AML-193 (cell line): ENCODE measurements around the gene CNBP.
"Not testable (repeated sequence)": the region's sequence is repeated elsewhere in the genome, so short reads cannot be mapped to it uniquely, and the experiment has no call there.

ENCODE experiments used
- DNase-seq, 2 experiments: peaks; one replicate each; lab custom pipeline; 2025; lab: John Stamatoyannopoulos, UW

Gene CNBP

DNA sequence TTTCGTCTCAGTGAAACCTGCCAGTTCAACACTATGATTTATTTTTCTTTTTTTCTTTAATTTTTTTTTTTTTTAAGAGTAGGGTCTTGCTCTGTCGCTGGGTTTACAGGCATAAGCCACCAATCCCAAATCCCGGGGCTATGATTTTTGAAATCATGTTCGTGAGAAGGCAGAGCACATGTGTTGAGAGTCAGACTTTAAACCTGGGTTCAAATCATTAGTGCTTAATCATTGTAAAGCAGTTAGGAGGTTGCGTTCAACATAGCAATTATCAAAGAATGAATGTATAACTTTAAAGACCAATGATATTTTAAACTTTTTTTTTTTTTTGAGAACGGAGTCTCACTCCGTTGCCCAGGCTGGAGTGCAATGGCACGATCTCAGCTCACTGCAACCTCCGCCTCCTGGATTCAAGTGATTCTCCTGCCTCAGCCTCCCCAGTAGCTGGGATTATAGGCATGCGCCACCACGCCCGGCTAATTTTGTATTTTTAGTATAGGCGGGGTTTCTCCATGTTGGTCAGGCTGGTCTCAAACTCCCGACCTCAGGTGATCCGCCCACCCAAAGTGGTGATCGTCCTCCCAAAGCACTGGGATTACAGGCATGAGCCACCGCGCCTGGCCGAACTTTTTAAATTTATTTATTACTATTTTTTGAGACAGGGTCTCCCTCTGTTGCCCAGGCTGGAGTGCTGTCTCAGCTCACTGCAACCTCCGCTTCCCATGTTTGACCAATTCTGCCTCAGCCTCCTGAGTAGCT, 1.3 kb upstream of the CNBP start:
- DNase-seq: not testable (repeated sequence)

DNA sequence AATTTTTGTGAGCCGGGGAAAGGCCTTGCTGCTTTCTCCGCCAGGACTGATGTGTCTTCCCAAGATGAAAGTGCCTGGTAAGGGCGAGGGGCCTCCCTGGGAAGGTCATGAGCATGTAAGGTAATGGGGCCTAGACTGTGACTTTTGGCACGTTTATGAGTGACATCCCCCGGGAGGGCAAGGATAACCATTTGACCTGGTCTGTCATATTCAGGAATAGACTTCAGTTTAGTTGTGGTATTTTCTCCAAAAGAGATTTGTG, 631 bp upstream of the CNBP start:
- no peak for DNase-seq

DNA sequence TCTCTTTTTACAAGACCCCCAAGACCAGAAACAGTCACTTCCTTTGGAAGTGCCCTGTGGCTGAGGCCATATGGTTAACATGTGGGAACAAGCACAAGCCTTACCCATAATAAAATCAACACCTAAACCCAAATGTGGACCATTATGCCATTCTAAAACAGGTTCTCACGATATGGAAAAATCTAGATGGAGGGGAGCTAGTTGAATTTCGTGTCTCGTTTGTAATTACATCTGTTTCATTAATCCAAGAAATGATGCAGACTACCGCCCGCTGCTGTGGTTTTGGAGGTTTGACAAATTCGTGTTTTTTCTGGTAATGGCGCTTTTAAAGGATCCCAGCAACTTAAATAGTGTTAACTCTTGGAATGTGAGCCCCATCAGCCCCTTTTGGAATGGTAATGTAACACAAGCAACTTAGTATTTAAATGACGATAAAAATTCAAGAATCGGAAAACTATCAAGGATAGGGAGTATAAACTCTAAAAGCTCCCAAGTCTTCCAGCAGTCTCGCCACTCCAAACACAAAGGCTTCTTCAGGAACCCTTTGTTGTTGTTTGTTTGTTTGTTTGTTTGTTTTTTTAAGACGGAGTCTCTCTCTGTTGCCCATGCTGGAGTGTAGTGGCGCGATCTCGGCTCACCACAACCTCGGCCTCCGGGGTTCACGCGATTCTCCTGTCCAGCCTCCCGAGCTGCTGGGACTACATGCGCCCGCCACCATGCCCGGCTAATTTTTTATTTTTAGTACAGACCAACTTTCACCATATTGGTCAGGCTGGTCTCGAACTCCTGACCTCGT, 1.1 kb downstream of the CNBP start:
- no peak for DNase-seq

DNA sequence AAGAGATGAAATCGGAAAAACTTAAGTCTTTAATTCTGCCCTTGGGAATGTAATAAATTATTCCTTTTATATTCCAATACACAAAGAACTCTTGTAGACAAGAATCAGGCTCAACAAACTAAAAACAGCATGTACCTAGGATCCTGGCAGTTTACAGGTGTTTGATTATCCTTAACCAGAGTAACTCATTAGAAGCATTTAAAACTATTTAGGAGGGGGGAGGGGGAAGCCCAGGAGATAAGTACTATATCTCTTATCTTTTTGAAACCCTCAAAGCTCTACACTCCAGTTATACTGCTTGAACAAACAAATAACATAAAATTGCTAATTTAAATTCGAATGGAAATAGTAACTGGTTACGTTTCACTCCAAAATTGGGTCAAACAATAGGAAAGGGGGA, 1.9 kb downstream of the CNBP start:
- no peak for DNase-seq

DNA sequence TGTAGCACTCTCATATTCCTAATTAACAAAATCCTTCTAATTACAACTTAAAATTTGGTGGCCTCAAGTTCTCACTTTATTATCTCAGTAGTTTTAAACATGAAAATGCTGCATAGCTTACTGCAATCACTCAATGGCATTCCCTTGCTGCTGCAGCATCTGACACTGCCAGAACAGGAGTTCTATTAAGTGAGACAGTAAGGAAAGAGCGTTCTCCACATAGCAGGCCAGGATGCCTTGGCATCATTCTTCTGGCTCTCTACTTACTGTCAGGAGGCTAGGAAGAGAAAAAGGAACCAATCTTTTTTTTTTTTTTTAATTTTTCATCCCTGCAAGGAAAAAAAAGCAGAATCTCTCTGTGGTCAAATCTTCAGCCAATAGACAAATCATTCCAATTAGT, 3.2 kb downstream of the CNBP start:
- DNase-seq: no peak

DNA sequence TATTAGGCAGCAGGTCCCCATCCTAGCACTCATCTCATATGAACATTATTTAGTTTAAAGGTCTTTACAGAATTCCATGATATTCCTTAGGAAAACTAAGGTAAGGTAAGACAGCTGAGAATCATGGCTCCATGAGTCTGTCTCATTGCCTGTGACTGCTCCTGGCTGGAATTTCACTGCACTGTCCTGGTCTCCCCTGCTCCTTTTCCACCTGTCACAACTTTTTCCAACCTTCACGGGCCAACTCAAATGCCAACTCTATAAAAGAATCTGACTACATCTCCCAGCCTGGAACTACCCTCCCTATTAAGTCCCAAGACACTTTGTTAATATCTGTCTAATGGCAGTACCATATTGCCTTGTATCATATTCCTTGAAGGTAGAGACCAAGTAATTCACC, 7.6 kb downstream of the CNBP start:
- DNase-seq: no peak

DNA sequence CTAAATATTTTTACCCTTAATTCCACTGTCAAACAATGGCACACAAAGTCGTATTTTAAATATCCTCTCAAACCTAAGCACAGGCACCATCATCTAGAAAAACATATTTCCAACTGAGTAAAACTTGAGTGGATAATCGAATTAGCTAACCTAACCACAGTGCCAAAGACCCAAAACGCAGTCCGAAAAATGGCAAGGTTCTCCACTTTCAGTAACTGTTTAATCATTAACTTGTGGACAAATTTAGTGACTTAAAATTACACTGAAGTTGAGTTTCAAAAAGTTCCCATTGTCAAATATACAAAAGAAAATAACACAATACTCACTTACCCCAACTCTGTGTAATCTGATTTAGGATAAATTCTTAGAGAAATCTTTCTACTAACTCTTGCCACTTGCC, 10.0 kb downstream of the CNBP start:
- no peak for DNase-seq

DNA sequence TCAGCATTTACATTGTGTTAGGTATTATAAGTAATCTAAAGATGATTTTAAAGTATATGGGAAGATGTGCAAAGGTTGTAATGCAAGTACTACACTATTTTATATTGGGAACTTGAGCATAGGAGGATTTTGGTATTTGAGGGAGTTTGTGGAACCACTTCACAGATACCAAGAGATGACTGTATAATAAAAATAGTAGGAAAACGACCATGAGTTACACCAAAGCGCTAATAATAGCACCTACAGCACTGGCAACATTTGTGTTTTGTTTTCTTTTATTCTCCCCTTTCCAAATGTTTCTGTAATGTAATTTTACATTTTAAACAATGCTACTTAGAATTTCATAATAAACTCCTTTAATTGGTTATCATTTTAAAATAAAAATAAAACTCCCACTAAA, 10.5 kb downstream of the CNBP start:
- DNase-seq: no peak

DNA sequence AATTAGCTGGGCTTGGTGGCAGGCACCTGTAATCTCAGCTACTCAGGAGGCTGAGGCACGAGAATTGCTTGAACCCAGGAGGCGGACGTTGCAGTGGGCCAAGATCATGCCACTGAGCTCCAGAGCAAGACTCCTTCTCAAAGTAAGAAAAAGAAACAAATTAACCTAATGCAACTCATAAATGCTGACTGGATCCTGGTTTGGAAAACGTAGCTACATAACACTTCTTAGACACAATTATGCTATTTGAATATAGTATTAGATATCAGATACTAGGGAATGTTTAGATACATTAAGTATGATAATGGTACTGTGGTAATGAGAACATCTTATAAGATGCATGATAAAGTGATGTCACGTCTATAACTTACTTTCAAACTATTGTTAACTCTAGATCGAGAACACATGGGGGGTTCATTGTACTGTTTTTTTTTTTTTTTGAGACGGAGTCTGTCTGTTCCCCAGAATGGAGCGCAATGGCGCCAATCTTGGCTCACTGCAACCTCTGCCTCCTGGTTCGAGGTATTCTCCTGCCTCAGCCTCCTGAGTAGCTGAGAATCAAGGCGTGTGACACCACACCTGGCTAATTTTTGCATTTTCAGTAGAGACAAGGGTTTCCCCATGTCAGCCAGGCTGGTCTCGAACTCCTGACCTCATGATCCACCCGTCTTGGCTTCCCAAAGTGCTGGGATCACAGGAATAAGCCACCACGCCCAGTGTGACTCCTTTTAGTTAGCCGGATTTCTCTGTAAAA, 16.9 kb downstream of the CNBP start:
- no peak for DNase-seq

DNA sequence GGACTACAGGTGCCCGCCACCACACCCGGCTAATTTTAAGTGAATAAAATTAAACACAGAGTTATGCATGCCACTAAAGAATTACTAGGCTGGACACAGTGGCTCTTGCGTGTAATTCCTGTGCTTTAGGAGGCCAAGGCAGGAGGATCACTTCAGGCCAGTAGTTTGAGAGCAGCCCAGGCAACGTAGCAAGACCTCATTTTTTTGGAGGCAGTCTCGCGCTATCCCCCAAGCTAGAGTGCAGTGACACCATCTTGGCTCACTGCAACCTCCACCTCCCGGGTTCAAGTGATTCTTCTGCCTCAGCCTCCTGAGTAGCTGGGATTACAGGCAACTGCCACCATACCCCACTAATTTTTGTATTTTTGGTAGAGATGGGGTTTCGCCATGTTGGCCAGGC, 18.1 kb downstream of the CNBP start:
- not testable (repeated sequence) for DNase-seq

DNA sequence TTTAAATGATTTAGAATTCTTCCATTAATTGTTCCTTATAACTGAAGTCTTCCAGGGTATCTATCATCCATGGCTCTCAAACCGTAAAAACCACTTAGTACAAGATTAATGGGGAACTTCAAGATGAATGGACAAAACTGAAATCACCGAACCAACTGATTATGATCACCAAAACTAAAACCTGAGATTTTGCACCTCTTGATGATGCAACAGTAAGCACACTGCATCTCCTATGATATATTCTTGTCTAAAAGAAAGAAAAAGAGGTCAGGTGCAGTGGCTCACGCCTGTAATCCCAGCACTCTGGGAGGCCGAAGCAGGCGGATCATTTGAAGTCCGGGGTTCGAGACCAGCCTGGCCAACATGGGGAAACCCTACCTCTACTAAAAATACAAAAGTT, 19.2 kb downstream of the CNBP start:
- no peak for DNase-seq

DNA sequence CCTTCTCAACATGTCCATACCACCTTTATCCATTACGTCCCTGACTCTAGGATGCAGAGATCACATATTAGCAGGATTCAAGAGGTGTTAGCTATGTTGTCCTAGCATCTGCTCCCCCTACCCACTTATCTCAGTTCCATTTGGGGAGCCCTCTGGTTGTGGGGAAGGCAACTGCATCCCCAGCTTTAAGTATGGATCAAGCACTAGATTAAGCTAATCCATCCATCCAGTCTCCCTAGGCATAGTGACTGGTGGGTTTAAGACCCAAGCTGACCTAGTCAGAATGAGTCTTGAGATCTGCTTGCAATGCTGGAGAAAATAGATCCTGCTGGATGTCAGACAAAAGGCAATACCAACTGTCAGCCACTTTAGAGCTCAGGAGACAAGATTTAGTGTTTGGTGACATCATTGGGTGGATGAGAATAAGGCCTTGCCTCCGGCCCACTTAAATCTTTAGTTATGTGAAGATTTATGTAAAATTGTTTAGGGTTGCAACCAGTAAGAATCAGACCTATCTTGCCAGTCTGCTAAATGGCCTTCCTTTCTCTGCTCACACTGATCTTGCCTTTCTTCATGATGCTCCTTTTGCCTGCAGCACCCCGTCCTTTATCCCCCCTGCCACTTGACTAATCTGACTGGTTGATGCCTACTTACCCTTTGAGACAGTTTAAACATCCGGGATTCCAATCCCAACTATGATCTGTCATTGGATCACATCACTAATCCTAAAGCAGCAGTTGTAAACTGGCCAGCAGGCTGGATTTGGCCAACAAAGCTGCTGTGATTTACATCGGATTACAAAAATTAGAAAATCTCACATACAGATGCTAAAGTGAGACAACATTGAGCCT, 20.7 kb downstream of the CNBP start:
- peak; percentile 22 to 31 for DNase-seq

DNA sequence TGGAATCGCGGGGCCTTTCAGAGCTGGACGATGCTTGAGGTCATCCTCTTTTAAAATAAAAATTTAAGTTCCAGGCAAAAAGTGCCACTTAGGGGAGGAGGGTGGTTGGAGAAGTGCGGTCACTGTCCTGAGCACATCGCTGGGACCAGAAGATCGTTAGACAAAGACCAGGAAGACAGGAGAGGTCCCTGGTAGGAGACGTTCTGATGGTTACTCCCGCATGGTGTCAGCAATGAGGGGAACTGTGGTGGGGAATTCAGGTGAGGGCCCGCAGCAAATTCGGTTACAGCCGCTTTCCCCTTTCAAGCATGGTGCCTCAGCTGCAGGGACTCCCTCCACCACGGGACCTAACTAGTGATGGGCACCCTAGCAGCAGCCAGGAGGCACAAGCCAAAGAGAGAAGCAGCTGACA, 21.8 kb downstream of the CNBP start:
- DNase-seq: peak in 1 of 2 experiments; percentile 34

DNA sequence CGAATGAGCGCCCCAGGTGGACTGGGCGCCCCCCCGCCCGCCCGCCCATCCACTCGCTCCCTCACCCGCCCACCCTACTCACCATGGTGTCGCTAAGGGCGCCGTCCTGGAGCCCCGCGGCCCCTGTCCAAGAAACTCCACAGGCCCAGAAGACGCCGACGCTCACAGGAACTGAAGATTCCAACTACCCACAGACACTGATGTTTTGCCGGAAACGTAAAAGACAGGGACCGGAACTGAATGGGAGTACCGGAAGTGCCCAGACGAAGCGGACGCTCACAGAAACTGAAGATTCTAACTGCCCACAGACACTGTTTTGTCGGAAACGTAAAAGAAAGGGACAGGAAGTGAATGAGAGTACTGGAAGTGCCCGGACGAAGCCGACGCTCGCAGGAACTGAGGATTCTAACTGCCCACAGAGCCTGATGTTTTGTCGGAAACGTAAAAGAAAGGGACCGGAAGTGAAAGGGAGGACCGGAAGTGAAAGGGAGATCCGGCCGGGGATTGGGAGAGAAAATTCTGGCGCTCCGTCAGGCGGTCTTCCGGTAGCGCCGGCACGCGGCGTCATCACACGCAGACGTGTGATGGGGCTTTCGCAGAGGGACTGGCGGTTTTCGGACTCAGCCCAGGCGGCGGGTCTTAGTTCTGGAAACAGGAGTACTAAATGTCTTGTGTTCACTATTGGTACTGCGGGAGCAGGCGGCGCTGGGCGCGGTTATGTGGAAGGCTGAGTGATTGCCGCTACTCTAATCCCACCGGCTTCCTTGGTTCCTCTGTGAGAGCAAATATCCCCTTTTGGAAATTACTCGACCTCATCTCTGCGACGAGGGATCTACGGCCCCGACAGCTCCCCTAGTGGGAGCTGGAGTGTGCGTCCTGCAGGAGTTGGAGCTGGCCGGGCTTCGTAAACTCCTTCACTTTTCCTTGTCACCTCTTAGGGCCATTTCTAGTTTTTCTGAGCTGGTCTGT, 22.5 kb downstream of the CNBP start, which contains the start of gene ISY1:
ISY1 (minus strand) TSS at position 173 of the 969 bp plus-strand sequence; CDS start at position 85, 88 bp downstream.
- peak; percentile 98 to 99 for DNase-seq

DNA sequence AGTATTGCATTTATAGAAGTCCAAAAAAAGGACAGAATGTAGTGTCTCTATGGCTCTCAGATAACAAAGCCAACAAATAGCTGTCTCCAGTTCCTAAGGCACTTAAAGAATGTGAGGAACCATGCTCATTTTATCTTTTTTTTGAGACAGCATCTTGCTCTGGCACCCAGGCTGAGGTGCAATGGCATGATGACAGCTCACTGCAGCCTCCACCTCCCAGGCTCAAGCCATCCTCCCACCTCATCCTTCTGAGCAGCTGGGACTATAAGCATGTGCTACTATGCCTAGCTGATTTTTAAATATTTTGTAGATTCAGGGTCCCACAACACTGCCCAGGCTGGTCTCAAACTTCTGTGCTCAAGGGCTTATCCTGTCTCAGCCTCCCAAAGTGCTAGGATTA, 38.9 kb downstream of the CNBP start:
- DNase-seq: no peak

DNA sequence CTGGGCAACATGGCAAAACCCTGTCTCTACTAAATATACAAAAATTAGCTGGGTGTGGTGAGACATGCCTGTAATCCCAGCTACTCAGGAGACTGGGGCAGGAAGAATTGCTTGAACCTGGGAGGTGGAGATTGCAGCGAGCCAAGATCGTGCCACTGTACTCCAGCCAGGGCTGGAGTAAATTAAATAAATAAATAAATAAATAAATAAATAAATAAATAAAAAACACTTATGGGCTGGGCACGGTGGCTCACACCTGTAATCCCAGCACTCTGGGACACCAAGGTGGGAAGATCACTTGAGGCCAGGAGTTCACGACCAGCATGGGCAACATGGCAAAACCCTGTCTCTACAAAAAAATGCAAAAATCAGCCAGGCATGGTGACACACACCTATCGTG, 42.7 kb downstream of the CNBP start:
- DNase-seq: not testable (repeated sequence)

DNA sequence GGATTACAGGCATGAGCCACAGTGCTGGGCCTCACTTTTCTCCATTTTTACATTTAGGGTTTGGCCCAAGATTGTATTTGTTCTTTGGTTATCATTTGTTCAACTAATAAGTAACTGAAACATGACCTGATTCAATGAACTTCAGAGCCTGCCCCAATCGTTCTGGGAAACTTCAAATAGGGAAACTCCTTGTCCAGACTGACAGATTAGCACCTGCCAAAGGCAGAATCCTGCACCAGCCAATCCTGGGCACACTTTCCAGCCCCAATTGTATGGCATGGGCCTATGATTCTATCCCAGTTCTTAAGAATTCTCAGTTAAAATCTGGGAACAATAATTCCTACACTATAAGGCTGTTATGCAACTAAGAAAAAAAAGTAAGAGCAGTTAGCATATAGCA, 43.8 kb downstream of the CNBP start:
- DNase-seq: no peak

DNA sequence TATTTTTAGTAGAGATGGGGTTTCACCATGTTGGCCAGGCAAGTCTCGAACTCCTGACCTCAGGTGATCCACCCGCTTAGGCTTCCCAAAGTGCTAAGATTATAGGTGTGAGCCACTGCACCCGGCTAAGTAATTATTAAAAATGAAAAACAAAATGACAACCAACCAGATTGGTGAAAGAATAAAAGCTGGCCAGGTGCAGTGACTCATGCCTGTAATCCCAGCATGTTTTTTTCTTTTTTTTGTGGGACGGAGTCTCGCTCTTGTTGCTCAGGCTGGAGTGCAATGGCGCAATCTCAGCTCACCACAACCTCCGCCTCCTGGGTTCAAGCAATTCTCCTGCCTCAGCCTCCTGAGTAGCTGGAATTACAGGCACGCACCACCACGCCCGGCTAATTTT, 47.4 kb downstream of the CNBP start:
- not testable (repeated sequence) for DNase-seq

DNA sequence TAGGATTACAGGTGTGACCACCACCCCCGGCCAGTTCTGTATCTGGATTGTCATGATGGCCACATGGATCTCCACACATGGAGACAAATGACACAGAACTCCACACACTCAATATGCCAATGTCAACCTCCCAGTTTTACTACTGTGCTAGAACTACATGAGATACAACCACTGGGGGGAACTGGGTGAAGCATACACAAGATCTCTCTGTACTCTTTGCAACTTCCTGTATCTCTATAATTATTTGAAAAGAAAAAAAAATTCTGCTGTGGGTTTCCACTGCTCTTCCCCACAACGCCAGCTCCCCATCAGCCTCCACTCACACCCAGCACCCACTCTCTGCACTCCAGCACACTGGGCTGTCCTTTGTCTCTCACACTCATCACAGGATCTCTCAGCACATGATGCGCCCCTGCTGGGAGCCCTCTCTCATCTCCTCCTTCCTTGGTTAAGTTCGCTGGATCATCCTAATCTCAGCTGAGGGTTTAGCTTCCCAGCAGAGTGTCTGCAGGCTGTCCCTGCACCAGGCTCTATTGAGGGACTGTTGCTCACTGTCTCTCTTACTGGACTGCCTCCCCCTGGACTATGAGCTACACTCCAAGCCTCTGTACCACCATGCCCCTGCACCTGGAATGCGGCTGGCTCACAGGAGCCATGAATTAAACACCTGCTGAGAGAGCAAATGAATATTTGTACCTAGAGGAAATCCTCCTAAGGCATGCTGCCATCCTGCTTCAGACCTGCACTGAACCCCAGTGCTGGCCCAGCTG, 51.4 kb downstream of the CNBP start:
- no peak for DNase-seq
